GM12878 (cell line): ENCODE measurements around the gene SH3GL3. TPM values are rescaled to one million over a fixed set of nuclear protein-coding genes. Genes with fewer than 3 reads are reported as not detected.

Experiments
- ATAC-seq: fragments of 200-7000 bp; cut with Tn5 transposase; 3 replicates; pipeline ENCODE4 v1.9.1; 2020; ENCODE audit warnings: mild to moderate bottlenecking, moderate library complexity
- BruUV-seq: library from RNA; stranded (reverse); fragments of 400-500 nt; replicated peaks from 2 replicates; lab custom pipeline; 2021; lab: Mats Ljungman, UMichigan
- CTCF ChIA-PET: fragments of 300-600 bp; sonication (Branson Sonifier 250); formaldehyde crosslinking; extraction: SDS; loops from one replicate; lab custom pipeline; 2021; ENCODE audit warnings: inconsistent platforms; lab: Yijun Ruan, JAX
- POLR2A ChIA-PET: fragments of 350-600 bp; formaldehyde crosslinking; extraction: SDS; loops from one replicate; lab custom pipeline; 2021; ENCODE audit warnings: inconsistent platforms; lab: Charles Lee
- RAD21 ChIA-PET: fragments of 300-600 bp; sonication (Branson Sonifier 250); formaldehyde crosslinking; loops from one replicate; lab custom pipeline; 2023; ENCODE audit warnings: antibody characterized with exemption; ENCODE audit not compliant: unreplicated experiment; lab: Charles Lee
- SMC1A ChIA-PET: fragments of 300-600 bp; sonication (Branson Sonifier 250); formaldehyde crosslinking; loops from one replicate; lab custom pipeline; 2023; ENCODE audit not compliant: unreplicated experiment, uncharacterized antibody; lab: Charles Lee
- DNase-seq: peaks from one replicate; pipeline ENCODE4 v3.0.0-alpha.2; 2011; ENCODE audit warnings: low read depth, low spot score
- FAIRE-seq: peaks from 3 replicates; lab custom pipeline; 2011; peaks lifted over from hg19 to GRCh38; lab: Jason Lieb, UNC
- H2AFZ ChIP-seq: 2 replicates; pipeline ENCODE4 v1.6.0; 2011; ENCODE audit warnings: low read depth, low read length, control low read depth; ENCODE audit not compliant: control insufficient read depth
- H3K27ac ChIP-seq: 2 replicates; pipeline ENCODE4 v1.5.1; 2011; ENCODE audit warnings: control low read depth; ENCODE audit not compliant: control insufficient read depth, insufficient read depth
- H3K27me3 ChIP-seq, 2 experiments: replicated peaks in 1 of 2; 2 replicates each; pipeline versions ENCODE4 v1.6.0 to v1.6.1; 2011; ENCODE audit warnings: low read length in 1 of 2; ENCODE audit not compliant: control insufficient read depth in 2 of 2, insufficient read depth in 2 of 2
- H3K36me3 ChIP-seq, 2 experiments: 2 replicates each; pipeline ENCODE4 v1.5.1; 2011; ENCODE audit warnings: low read length in 1 of 2; ENCODE audit not compliant: control insufficient read depth in 2 of 2, insufficient read depth in 2 of 2
- H3K4me1 ChIP-seq: 2 replicates; pipeline ENCODE4 v1.6.1; 2011; ENCODE audit warnings: mild to moderate bottlenecking, low read length, moderate library complexity, mixed read lengths; ENCODE audit not compliant: control insufficient read depth, insufficient read depth
- H3K4me2 ChIP-seq: 2 replicates; pipeline ENCODE4 v1.6.0; 2011; ENCODE audit warnings: control low read depth; ENCODE audit not compliant: control insufficient read depth, insufficient read depth
- H3K4me3 ChIP-seq: fragments of 200-600 bp; sonication (generic); 2 replicates; pipeline ENCODE4 v1.5.1; 2016
- H3K79me2 ChIP-seq: 2 replicates; pipeline ENCODE4 v1.6.0; 2011; ENCODE audit warnings: low read length; ENCODE audit not compliant: control insufficient read depth, insufficient read depth
- H3K9ac ChIP-seq: 2 replicates; pipeline ENCODE4 v1.8.0; 2011; ENCODE audit warnings: low read length, control low read depth, mixed read lengths; ENCODE audit not compliant: control insufficient read depth, insufficient read depth
- H3K9me3 ChIP-seq: replicated peaks from 3 replicates; pipeline ENCODE4 v1.5.1; 2011; ENCODE audit warnings: mild to moderate bottlenecking, low read length; ENCODE audit not compliant: control insufficient read depth, insufficient read depth
- H4K20me1 ChIP-seq: 2 replicates; pipeline ENCODE4 v1.6.0; 2011; ENCODE audit not compliant: control insufficient read depth, insufficient read depth
- CUX1 ChIP-seq: IDR thresholded peaks from 2 replicates; pipeline ENCODE4 v1.6.1; 2012; ENCODE audit warnings: improper control_type of control experiment, low read depth, low read length; ENCODE audit not compliant: insufficient replicate concordance
- E2F8 ChIP-seq: fragments of 450-650 bp; IDR thresholded peaks from 2 replicates; pipeline ENCODE4 v1.6.1; 2018; ENCODE audit warnings: mild to moderate bottlenecking, low read depth, moderate library complexity; ENCODE audit not compliant: partially characterized antibody
- ELK1 ChIP-seq: IDR thresholded peaks from 2 replicates; pipeline ENCODE4 v1.6.1; 2012; ENCODE audit warnings: low read depth, low read length, improper control_type of control experiment
- SPI1 ChIP-seq: IDR thresholded peaks from 2 replicates; pipeline ENCODE4 v1.6.1; 2011; ENCODE audit warnings: low read depth, mild to moderate bottlenecking, low read length, moderate library complexity, borderline replicate concordance; ENCODE audit not compliant: insufficient read depth
- ZBED1 ChIP-seq: IDR thresholded peaks from 2 replicates; pipeline ENCODE4 v1.6.1; 2016; ENCODE audit warnings: borderline replicate concordance
- in situ Hi-C: fragments of 300-500 bp; cut with MboI; formaldehyde crosslinking; loops from 9 replicates; pipeline ENCODE4 v1.14.3; 2018; ENCODE audit warnings: mixed read lengths
- intact Hi-C: fragments of 100-400 bp; cut with micrococcal nuclease; formaldehyde crosslinking; loops from one replicate; pipeline ENCODE4 v1.14.2; 2022; ENCODE audit not compliant: unreplicated experiment
- polyA plus RNA-seq, 11 experiments: library from polyadenylated mRNA; depleted of rRNA in 4 of 11; unstranded in 6 of 11; stranded (reverse) in 5 of 11; fragments of >200 nt; fragmentation: Nextera tagmentation in 4 of 11; fragmentation: Illumina TruSeq in 1 of 11; extraction: Ambion mirVana in 4 of 11; extraction: Trizol in 1 of 11; gene quantifications; 1 replicate in 1 of 11; 2 replicates in 10 of 11; pipeline versions ENCODE4 v1.2.1 to v1.2.3, GENCODE V29; 2011 to 2016; ENCODE audit warnings: inconsistent platforms in 2 of 11, missing spikeins in 2 of 11, low read depth in 1 of 11
- total RNA-seq, 4 experiments: library from RNA; depleted of rRNA in 3 of 4; stranded (reverse); fragments of >200 nt in 3 of 4; fragmentation: Illumina TruSeq in 1 of 4; extraction: Trizol in 1 of 4; gene quantifications; 2 replicates each; pipeline versions ENCODE4 v1.2.1 to v1.2.3, GENCODE V29; 2013 to 2021

Gene SH3GL3
- total and polyA plus RNA-seq, 10 of the 15 experiments (the other 5 are each of a cell fraction or from before 2014, with no cell fraction given) = not detected

GRCh38 chr15:83569341-83569740, 122.2 kb downstream of the SH3GL3 start:
- POLR2A ChIA-PET = no interaction called here
- SMC1A ChIA-PET = no interaction called here
- Histone ChIP-seq H3K4me2 (no peak overlapping the region), H3K79me2 (no peaks in the 10 kb centered on the region), H3K9ac (no peak overlapping the region), H3K27me3 (no peaks in the 10 kb centered on the region; a peak in 1 of 4 replicates), H3K4me3 (no peak overlapping the region), H3K9me3 (no peaks in the 10 kb centered on the region), H3K4me1 (no peaks in the 10 kb centered on the region; the same call in 1 of the 2 replicates), H3K36me3 (no peaks in the 10 kb centered on the region), H3K27ac (no peak overlapping the region), H2AFZ (no peak overlapping the region), H4K20me1 (no peaks in the 10 kb centered on the region)
- in situ Hi-C loops = no loop called here
- no peak for ATAC-seq
- no TSS peak for BruUV-seq
- no peak for DNase-seq
- no peak for FAIRE-seq
- RAD21 ChIA-PET = interaction anchor here (1.0 kb wide), 1 partner anchor 129 kb away, joined by 4 read pairs; no protein-coding TSS in a partner anchor
- CTCF ChIA-PET = interaction anchor here (1.1 to 1.3 kb wide), 4 partner anchors 8 to 455 kb away, joined by 4 to 7 read pairs (median 6); no protein-coding TSS in a partner anchor
- TF ChIP-seq ZBED1 (no peak), ELK1 (no peak), SPI1 (no peak), E2F8 (no peak), CUX1 (no peak)
- intact Hi-C loops = loop anchor here (5.0 kb wide), 1 partner anchor 453 kb away; no protein-coding TSS in a partner anchor
